HG03520 (cell line): Measurements from ENCODE around the gene TMEM150B.

ENCODE experiments used
- ATAC-seq: cut with Tn5 transposase; IDR thresholded peaks from one replicate; pipeline ENCODE4 v1.9.1; 2021; ENCODE audit warnings: mild to moderate bottlenecking, moderate library complexity; ENCODE audit not compliant: unreplicated experiment

The TMEM150B gene

DNA sequence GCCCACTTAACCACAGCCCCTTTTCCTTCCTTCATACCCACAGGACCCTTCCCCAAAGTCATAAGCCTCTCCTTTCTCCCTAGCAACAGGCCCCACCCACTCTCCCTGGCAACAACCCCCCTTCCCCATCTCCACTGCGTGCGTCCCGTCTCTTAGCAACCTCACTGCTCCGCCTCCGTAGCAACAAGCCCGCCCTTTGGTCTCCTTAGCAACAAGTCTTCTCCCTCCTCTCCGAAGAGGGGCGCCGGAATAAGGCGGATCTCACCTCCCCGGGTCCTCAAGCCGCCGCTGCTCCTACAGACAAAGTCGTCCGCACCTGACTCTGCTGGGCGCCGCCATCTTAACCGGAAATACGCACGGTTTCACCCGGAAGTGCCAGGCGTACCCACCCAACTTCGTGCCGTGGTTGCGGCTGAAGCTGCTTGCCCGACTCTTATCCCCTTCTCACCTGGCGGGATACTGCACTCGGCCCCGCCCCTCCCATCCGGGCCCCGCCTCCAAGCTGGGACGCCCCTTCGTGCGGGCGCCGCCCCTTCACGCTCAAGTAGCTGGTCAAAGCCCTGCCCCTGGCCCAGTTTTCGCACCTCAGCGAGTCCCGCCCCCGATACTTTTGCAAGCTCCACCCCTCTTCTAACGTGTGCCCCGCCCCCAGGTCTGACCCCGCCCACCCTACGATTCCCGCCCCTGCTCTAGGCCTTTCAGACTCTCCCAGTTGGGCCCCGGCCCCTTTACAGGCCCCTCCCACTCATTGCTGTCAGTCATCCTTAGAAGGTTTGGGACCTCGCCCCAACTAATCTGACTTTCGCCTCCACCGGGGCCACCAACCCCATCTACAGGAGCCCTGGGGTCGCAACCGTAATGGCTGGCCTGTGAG is 45.1 kb downstream of the TMEM150B start, which contains the start of gene HSPBP1:
TSS of gene HSPBP1 (minus strand) at position 341 of the 874 bp plus-strand sequence. CDS start 502 bp downstream, outside the sequence.
- ATAC-seq, result peak; percentile 69

GRCh38 chr19:55279340-55279739 is 45.8 kb downstream of the TMEM150B start:
- ATAC-seq, result no peak

DNA sequence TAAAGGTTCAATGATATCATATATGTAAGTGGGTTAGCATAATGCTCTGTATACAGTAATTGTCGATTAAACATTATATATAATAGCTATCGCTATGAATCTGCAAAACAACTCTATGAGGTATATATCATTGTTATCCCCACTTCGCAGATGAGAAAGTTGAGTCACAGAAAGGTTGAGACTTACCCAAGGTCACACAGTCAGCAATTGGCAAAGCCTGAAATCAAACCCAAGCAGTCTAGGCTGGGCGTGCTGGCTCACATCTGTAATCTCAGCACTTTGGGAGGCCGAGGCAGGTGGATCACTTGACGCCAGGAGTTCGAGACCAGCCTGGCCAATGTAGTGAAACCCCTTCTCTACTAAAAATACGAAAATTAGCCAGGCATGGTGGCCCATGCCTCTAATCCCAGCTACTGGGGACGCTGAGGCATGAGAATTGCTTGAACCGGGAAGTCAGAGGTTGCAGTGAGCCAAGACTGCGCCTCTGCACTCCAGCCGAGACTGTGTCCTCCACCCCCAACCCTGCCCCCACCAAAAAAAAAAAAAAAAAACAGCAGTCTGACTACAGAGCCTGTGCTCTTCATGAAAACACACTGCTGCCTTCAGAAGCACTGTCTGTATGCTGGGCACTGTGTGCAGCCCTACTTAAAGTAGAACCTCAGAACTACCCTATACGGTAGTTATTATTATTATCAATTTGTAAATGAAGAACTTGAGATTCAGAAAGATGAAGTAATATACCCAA is 46.6 kb downstream of the TMEM150B start:
- ATAC-seq, result no peak

- no peak for ATAC-seq
These were observed 47.6 kb downstream of the TMEM150B start for GRCh38 chr19:55277494-55277893.

- ATAC-seq, result no peak
These were observed 48.3 kb downstream of the TMEM150B start for GRCh38 chr19:55276720-55277430.

DNA sequence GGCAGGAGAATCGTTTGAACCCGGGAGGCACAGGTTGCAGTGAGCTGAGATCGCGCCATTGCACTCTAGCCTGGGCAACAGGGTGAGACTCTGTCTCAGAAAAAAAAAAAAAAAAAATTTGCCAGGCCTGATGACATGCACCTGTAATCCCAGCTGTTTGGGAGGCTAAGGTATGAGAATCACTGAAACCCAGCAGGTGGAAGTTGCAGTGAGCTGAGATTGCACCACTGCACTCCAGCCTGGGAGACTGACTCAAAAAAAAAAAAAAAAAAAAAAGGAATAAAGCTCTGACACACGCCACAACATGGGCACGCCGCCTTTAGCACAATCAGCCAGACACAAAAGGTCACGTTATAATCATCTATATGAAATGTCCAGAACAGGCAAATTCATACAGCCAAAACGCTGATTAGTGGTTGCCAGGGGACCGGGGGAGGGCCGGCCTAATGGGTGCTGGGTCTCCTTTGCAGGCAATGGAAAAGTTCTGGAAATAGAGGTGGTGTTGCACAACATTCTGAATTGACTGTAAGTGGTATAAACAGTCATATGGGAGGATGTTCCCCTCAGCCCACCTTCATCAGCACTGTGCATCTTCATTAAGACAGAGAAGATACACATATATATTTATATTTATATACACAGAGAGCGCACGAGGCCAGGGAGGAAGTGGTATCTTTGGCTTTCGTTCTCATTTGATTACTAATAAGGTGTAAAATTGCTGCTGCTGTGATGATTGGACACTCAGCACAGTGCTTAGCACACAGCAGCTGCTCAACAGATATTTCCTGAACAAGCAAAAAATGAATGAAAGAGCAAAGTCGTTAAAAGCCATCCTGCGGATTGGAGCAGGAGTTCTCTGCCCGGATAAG is 49.1 kb downstream of the TMEM150B start:
- ATAC-seq, result peak; percentile 34

DNA sequence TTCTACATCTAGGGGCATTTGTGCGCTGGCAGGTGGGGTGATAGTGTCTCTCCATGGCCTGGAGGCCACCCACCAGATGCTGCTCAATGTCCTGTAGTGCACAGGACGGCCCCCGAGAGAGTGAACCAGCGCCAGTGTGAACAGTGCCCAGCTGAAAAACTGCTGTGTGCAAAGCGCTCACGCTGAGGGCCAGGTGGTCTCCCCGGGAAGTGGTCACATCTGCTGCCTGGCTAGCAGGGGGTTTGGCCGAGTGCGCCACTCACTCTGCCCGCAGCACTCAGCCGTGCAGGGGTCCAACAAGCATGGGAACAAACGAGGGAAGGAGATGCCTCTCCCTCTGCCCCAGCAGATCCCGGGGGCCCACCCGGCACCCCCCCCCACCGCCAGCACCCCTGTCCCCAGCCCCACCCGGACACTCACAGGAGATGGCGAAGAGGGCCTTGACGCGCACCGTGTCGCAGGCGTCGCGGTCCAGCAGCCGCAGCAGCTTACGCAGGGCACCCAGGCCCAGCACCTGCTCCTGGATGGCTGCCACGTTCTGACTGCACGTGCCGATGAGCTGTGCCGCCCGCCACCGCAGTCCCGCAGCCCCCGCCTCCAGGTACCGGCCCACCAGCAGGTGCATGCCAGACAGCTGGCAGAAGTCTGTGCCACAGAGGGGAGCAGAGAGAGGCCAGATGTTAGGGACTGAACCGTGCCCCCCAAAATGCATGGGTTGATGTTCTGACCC is 51.0 kb downstream of the TMEM150B start:
- no peak for ATAC-seq

DNA sequence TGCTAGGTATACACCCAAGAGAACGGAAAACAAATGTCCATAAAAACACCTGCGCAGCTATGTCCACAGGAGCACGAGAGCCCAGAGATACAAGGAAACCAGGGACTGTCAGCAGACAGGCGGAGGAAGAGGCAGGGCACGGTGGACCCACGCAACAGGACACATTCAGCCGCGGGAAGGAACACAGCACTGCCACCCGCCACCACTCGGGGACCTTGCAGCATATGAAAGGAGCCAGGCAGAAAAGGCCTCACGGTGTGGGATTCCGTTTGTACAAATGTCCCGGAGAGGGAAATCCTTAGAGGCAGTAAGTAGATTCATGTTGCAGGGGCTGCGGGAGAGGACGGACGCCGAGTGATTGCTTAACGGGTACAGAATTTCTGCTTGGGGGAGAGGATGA is 53.0 kb downstream of the TMEM150B start:
- no peak for ATAC-seq

DNA sequence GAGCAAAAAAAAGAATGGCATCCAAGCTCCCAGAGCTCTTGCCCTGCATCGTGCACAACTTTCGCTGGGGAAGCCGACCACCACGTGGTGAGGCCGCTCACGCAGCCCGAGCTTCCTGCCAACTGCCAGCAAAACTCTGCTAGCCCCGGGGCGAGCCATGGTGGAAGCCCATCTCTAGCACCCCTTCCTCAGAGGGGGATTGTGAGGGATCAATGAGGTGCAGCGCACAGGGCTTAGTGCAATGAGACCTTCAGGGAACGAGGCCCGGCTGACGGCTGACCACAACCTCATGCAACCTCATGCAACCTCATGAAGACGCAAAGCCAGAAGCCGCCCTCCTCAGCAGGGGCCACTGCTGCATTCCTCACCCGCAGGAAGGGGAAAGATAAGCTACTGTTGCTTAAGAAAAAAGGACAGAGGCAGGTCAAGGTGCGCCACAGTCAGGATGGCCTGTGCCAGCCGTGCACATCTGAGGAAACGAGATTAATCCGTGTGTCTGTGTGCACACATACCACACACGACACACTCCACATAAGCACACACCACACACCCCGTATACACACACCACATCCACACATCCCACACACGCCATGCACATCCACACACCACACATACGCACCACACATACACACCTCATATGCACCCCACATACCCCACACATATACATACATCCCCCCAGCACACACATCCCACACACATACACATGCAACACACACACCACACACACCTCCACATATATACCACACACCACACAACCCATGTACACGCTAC is 54.8 kb downstream of the TMEM150B start:
- ATAC-seq, result no peak

- no peak for ATAC-seq
These were observed 55.8 kb downstream of the TMEM150B start for GRCh38 chr19:55269299-55269698.

DNA sequence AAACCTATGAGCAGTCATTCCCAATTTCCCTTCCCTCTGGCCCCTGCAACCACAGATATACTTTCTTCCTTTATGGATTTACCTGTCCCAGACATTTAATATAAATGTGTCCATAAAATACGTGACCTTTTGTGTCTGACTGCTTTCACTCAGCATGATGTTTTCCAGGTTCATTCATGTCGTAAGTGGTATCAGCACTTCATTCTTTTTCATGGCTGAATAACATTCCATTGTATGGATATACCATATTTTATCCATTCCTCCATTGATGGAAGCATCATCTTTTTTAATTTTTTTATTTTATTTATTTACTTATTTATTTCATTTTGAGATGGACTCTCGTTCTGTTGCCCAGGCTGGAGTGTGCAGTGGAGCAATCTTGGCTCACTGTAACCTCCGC is 58.3 kb downstream of the TMEM150B start:
- no peak for ATAC-seq

GRCh38 chr19:55266404-55266803 is 58.7 kb downstream of the TMEM150B start:
- ATAC-seq, result no peak

- ATAC-seq, result no peak
These were observed 59.3 kb downstream of the TMEM150B start for GRCh38 chr19:55265723-55266386.

DNA sequence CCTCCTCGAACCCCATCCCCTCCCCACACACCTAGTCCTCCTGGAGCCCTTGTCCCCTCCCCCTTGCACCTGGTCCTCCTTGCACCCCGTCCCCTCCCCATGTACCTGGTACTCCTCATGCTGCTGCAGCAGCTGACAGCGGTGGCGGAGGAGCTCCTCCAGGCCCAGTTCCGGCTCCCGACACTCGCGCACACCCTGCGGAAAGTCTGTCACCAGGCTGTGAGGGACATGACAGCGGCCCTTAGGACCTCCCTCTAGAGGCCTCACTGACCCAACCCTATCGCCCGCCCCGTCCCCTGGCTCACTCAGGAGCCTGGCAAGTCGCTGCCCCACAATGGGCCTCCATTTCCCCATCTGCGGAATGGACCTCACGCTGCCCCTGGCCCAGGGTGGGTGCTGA is 60.0 kb downstream of the TMEM150B start:
- no peak for ATAC-seq

DNA sequence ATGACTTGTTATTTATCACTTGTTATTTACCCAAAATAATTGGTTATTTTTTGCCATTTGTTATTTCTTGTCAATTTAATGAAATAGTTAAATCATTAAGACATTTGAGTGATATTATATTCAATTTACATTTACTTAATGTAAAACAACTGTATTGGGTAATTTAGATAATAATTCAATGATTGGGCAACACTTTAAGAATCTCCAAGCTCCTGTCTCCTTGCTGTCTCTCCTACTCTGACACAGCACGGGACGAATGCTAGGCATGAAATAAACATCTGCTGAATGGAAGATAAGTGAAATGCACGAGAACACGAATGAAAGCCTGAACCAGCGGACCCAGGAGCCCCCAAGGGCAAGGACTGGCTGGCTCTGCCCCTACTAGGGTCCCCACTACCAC is 60.6 kb downstream of the TMEM150B start:
- no peak for ATAC-seq
